ENCODE results near the gene PODNL1. TPM values are rescaled to one million over a fixed set of nuclear protein-coding genes. Genes with fewer than 3 reads are reported as not detected.

PODNL1 gene
- total and polyA plus RNA-seq, 2 of the 8 experiments (the other 6 are each of a cell fraction or from before 2014, with no cell fraction given), result 1.0 to 1.5 TPM

- Histone ChIP-seq H2BK120ac (replicated peaks; ENCODE audit: low read depth, low read length) (no peak overlapping the region), H2BK5ac (ENCODE audit: low read depth, low read length) (no peak overlapping the region), H3K23me2 (ENCODE audit: low read depth, low read length) (no peaks in the 10 kb centered on the region), H3K9me3 (ENCODE audit: insufficient read depth in 2 of 2, low read depth in 1 of 2, low read length in 1 of 2) (no peaks in the 10 kb centered on the region), H3K27me3 (replicated peaks in 1 of 4; ENCODE audit: control insufficient read depth in 3 of 4, extremely low read depth in 1 of 4, insufficient read depth in 3 of 4, low read length in 3 of 4) (no peaks in the 10 kb centered on the region), H4K20me1 (replicated peaks in 1 of 2; ENCODE audit: control insufficient read depth in 1 of 2, insufficient read depth in 2 of 2, low read length in 2 of 2) (peaks cover 0 to 3% of the 10 kb centered on the region in 2 experiments), H2BK20ac (ENCODE audit: low read length) (no peak overlapping the region), H3K4ac (replicated peaks; ENCODE audit: insufficient read length, low read depth, low read length) (no peak overlapping the region), H4K5ac (ENCODE audit: insufficient read length, low read depth, low read length) (no peak overlapping the region), H3K27ac (ENCODE audit: low read depth, low read length) (no peak overlapping the region), H3K56ac (replicated peaks; ENCODE audit: insufficient read length, low read depth, low read length) (no peak overlapping the region), H3K23ac (ENCODE audit: insufficient read length) (no peak overlapping the region), H2AFZ (ENCODE audit: low read length) (no peak overlapping the region), H2BK15ac (ENCODE audit: low read length) (no peak overlapping the region), H3K4me2 (ENCODE audit: insufficient read depth in 1 of 2, low read depth in 2 of 2, low read length in 2 of 2) (no peak overlapping the region), H4K91ac (replicated peaks; ENCODE audit: insufficient read length, low read length) (no peak overlapping the region), H3K36me3 (ENCODE audit: control insufficient read depth in 2 of 4, insufficient read depth in 4 of 4, low read length in 3 of 4) (peaks cover 3 to 27% (median 19%) of the 10 kb centered on the region in 4 experiments), H3K79me2 (ENCODE audit: control insufficient read depth in 1 of 2, insufficient read depth in 2 of 2, low read length in 2 of 2) (no peaks in the 10 kb centered on the region), H3K4me1 (replicated peaks in 1 of 4; ENCODE audit: control insufficient read depth in 3 of 4, insufficient read depth in 4 of 4, low read length in 3 of 4) (no peaks in the 10 kb centered on the region), H2BK12ac (ENCODE audit: low read depth, low read length) (no peak overlapping the region), H2AK5ac (ENCODE audit: low read depth, low read length) (no peak overlapping the region), H3K9ac (replicated peaks in 1 of 4; ENCODE audit: extremely low read depth in 1 of 4, low read depth in 3 of 4, low read length in 3 of 4) (no peak overlapping the region), H3K79me1 (ENCODE audit: low read depth, low read length) (no peaks in the 10 kb centered on the region), H3K18ac (ENCODE audit: extremely low read depth, low read length) (no peak overlapping the region), H3K4me3 (ENCODE audit: extremely low read depth in 1 of 4, insufficient read depth in 2 of 4, low read depth in 3 of 4, low read length in 4 of 4) (no peak overlapping the region), H3K14ac (ENCODE audit: insufficient read length) (no peak overlapping the region), H4K8ac (ENCODE audit: extremely low read depth, insufficient read depth, low read length) (no peak overlapping the region)
- TF ChIP-seq RBBP5 (IDR thresholded peaks at IDR 0.05; ENCODE audit: borderline replicate concordance, low read depth, low read length) (no peak), CHD1 (IDR thresholded peaks at IDR 0.05; ENCODE audit: low read depth, low read length) (no peak), BRCA1 (IDR thresholded peaks at IDR 0.05; ENCODE audit: low read depth, low read length) (no peak), TAF1 (IDR thresholded peaks at IDR 0.05; ENCODE audit: low read depth, low read length) (no peak), BACH1 (IDR thresholded peaks at IDR 0.05; ENCODE audit: low read length) (no peak), ATF2 (IDR thresholded peaks at IDR 0.05; ENCODE audit: low read length) (no peak), GABPA (IDR thresholded peaks at IDR 0.05; ENCODE audit: borderline replicate concordance, insufficient read depth, low read length) (no peak), EZH2 (IDR thresholded peaks at IDR 0.05; ENCODE audit: low read depth, low read length, severe bottlenecking) (no peak)
- POLR2A ChIA-PET (ENCODE audit: partially characterized antibody), result no interaction called here
- CTCF ChIA-PET (ENCODE audit: partially characterized antibody), result interaction anchor here (0.5 to 1.0 kb wide), 2 partner anchors 34 to 121 kb away, joined by 3 read pairs; no protein-coding TSS in a partner anchor
- FAIRE-seq (no peak), DNase-seq (ENCODE audit: low read depth in 1 of 2, low spot score in 2 of 2) (no peak)
- 76% methylated on average over 3 of the region's 3 CpGs; no CpG with 5 or more reads in 1 of the 2 experiments for WGBS, 2 experiments (ENCODE audit: extremely low coverage in 1 of 2, insufficient coverage in 1 of 2, insufficient read length in 1 of 2, insufficient replicate concordance in 2 of 2, low coverage in 1 of 2, low lambda C conversion rate in 2 of 2, missing lambda C conversion rate in 1 of 2)
Observed at GRCh38 chr19:13914777-13915176, 23.4 kb downstream of the PODNL1 start.

Measured in H1 (cell line).